Fibroblast of skin of right quadriceps (primary cell): ENCODE data around the gene IHH.
A peak's percentile ranks its signal among the peaks of the same experiment; 100 is the strongest.

Experiments used
- DNase-seq: peaks from one replicate; pipeline ENCODE4 v3.0.0-alpha.2; 2013

Gene IHH

DNA sequence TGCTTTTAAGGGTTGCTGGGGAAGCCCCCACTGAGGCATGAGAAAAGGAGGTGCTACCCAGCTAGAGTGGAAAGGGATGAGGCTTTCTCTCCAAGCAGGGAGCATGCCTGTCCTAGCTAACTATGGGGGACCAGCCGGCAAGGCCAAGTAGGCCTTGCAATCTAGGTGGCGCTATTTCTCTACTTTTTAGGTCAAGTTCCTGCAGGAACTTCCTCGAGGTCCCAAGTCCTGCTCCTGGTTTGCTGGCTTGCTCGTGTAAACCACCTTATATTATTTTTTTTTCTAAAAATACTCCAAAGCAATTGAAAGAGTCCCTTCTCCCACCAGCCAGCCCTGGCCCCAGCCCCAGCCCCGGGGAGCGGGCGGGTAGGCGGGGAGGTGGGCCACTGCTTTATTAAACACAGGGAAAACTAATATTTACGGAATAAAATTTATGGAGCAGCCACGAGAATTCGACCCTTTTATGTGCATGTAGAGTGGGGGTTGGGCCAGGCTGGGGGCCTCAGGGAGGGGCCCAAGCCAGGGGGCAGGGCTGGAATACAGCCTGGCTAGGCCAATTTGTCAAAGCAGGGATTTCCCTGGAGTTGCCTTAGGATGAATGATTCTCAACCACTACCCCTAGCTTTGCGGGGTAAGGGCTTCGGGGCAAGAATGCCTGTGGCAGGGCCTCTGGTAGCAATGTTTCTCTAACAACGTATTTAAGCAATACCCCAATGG lies 12.8 kb upstream of the IHH start:
- DNase-seq: peak; percentile 40

GRCh38 chr2:219072741-219073250 lies 12.1 kb upstream of the IHH start:
- no peak for DNase-seq

- no peak for DNase-seq
These were observed 10.6 kb upstream of the IHH start for GRCh38 chr2:219071131-219071816.

DNA sequence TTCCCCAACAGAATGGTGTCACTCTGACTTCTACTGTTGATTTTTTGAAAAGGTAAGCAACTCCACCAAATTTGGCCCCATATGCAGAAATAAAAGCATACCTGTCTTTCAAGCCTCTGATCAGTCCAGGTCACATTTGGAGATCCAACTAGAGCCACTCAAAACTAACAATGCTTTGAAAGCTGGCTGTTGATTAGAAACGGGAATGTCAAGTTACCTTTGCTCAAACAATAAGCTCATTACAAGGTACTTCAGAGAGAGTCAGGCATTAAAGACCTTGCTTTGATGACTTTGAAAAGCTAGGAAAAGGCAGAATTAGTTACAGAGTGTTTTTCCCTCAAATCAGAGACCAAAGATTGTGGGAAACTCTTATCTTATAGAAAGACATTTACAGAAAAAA lies 4.8 kb upstream of the IHH start:
- DNase-seq: no peak

- no peak for DNase-seq
These were observed 1.4 kb upstream of the IHH start for GRCh38 chr2:219062081-219062480.

DNA sequence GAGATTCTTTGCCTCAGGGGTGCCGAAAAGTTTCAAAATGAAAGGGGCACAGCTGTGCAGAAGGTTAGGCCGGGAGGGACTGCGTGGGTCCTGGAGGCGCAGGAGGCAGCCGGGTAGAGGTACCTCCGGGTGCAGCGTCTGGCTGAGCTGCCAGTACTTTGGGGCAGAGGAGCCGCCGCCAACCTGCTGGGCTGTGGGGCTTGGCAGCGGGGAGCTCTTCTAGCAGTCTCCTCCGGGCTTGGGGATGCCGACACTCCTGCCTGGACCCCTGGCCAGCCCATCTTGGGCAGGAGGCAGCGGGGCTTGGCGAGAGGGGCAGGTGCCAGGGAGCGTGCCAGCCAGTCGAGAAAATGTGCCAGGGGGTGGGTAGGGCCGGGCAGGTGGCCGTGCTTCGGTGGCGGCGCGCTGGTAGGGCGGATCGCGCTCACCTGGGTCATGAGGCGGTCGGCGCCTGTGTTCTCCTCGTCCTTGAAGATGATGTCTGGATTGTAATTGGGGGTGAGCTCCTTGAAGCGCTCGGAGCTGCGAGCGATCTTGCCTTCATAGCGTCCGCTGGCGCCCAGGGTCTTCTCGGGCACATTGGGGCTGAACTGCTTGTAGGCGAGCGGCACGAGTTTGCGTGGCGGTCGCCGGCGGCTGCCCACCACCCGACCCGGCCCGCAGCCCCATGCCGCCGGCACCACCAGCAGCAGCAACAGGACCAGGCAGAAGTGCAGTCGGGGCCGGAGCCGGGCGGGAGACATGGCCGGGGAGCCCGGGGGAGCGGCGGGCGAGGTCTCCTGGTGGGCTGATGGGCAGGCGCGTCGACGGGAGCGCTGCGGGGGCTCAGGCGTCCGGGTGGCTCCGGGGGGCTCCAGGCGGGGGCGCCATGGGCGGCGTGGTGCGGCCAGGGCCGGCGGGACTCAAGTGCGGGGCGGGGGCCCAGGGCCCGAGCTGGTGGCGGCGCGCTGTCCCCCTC lies 717 bp downstream of the IHH start:
- no peak for DNase-seq

- no peak for DNase-seq
These were observed 1.4 kb downstream of the IHH start for GRCh38 chr2:219059375-219059724.

GRCh38 chr2:219058541-219059374 lies 2.0 kb downstream of the IHH start:
- no peak for DNase-seq

DNA sequence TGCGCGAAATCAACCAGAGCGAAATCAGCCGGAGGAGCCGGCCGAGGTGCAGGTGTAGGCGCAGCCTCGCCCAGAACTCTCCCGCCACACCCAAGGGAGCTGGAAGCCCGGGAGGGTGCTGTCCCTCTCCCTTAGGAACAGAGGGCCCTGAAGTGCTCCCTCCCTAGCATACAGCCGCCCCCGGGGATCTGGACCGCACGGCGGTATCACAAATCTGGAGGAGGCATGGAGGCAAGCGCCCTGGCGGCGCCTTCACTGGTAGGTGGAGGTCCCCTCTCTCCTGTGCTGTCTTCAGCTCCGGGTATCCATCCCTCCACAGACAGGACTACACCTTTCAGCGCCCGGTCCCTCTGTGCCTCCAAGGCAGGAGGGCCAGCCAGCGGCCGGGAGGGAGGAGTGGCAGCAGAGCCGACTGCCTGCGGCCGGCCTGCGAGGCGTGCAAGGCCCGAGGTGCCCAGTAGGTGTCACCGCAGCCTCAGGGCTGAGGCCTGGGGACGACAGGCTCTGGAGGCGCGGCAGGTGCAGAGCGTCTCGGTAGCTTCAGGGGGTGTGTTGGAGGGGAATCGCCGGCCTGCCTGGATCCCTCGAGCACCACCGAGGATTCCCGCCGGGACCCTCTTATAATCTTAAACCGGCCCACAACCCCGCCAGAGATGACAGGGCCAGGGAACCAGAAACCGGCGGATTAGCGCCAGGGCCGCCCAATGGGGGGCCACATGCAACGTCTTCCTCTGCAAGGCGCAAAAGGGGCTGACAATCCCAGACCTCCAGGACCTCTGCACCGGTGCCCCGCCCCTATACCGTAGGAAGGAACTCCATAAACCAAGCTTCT lies 2.8 kb downstream of the IHH start:
- peak; percentile 43 for DNase-seq

DNA sequence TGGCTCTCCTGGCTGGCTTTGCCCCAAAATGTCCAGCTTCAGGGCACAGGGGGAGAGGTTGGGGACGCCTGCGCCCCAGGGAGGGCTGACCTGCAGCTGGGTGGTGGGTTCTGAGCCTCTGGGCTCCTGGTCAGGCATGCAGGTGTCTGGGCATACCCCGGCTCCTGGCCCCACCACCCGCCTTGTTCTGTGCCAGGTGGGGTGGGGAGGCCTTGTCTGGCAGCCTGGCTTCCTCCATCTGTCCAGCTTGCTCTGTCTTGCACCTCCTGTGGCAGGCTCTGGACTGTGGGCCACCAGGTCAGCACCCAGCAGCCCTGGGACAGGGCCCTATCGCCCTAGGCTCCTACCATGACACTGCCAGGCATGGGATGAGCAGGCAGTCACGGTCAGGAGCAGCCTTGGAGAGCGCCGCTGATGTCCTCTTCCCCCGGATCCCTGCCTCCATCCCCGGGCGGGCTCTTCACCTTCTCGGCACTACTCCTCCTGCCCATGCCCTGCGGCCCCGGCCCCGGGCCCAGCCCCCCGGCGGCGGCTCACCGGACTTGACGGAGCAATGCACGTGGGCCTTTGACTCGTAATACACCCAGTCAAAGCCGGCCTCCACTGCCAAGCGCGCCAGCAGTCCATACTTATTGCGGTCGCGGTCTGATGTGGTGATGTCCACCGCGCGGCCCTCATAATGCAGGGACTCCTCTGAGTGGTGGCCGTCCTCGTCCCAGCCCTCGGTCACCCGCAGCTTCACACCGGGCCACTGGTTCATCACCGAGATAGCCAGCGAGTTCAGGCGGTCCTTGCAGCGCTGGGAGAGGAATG lies 3.6 kb downstream of the IHH start:
- DNase-seq: no peak

GRCh38 chr2:219056176-219056895 lies 4.4 kb downstream of the IHH start:
- no peak for DNase-seq

DNA sequence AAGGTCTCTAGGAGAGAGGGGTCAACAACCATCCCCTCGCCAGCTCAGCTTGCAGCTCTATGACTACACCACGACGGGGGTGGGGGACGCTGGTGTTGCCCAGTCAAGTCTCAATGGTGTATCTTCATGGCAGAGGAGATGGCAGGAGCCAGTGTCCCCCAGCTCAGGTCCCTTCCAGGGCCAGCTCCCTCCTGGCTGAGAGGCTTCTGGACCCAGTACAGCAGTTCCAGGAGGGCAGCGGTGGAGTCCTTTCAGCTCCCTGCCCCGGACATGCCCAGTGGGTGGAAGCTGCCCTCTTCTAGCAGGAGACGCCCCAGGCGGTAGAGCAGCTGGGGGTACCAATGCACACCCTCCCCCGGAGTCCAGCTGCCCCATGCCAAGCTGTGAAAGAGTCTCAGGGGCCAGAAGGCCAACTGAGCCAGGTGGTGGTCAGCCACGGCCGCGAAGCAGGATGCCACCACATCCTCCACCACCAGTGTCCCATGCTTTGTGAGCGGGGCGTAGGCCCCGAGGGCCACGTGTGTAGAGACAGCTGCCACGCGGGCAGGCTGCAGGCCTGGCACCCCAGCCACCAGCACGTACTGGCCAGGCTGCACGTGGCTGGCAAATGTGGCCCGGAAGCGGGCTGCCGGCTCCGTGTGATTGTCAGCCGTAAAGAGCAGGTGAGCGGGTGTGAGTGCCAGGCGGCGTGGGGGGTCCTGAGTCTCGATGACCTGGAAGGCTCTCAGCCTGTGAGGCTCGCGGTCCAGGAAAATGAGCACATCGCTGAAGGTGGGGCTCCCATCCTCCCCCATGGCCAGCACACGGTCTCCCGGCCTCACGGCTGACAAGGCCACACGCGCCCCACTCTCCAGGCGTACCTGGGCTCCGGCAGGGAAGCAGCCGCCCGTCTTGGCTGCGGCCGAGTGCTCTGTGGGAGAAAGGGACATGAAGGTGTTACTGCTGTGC lies 5.5 kb downstream of the IHH start:
- no peak for DNase-seq

DNA sequence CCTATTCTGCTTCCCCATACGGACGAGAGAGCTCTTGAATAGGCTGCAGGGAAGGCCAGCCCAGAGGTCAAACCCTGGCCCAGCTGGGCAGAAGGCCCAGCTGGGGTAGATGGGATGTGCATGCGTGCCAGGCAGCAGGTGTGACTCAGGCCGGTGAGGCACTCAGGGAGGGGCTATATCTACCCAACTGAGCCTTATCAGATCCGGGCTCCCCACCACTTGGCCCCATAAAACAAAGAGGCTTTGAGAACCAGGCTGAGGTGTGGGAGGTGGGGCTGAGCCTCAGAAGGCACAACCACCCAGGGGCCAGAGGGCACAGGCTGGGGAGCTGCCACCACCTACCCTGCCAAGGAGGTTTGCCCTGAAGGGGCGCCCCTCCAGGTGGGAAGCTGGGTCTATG lies 11.4 kb downstream of the IHH start:
- DNase-seq: no peak

DNA sequence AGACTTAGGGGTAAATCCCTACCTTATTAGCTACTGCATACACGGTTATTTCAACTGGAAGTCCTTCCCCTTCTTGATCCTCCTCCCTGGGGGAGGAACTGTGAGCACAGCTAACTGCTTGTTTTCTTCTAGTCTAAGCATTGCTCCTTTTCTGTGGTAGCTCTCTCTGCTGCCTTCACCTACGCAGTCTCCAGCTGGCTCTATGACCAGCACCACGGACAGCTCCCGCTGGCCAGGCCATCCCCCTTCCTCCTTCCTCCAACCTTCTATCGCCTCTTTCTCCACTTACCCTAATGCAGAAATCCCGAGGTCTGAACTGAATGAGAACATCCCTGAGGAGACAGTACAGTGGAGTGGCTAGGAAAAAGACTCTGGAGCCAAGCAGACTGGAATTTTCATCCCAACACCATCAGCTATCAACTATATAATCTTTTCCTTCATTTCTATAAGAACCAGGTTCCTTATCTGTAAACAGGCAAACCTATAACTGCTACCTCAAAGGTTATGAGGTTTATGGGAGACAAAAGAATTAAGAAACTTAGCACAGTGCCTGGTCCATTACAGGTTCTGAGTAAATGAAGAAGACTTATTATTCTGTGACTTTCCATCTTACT lies 14.7 kb downstream of the IHH start:
- DNase-seq: peak; percentile 13

DNA sequence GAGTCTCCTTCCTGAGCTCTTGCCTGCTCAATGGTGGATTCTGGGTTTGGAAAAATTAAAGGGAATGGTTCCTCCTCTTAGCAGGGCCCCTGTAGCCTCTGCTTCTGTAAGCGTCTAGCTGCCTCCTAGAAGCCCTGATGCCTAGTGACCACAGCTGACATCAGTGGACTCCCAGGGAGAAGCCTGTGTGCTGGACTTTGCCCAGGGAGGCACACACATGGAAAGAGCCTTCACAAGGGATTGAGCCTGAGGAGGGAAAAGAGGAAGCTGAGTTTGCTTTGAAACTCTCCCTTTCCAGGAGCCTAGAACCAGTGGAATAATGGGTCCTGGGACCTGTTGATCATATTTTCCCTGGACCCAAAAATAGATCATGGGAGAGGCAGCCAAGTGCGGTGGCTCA lies 18.0 kb downstream of the IHH start:
- DNase-seq: no peak

DNA sequence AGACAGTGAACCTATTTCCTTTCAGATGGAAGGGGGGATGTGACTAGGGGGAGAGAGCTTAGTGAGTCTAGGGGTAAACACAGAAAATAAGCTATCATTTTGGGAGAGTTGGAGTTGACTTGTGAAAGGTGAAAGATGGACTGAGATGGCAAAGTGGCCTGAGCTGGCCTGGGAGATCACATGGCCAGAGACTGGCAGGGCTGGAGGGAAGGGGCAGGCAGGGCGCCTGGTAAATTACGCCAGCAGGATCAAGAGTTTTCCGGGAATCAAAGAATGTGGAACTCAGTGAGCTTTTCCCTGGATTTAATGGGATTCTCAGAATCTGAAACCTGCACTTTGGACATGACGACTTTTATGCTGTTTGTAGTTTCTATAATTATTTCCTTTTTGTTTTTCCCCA lies 18.6 kb downstream of the IHH start:
- DNase-seq: no peak

DNA sequence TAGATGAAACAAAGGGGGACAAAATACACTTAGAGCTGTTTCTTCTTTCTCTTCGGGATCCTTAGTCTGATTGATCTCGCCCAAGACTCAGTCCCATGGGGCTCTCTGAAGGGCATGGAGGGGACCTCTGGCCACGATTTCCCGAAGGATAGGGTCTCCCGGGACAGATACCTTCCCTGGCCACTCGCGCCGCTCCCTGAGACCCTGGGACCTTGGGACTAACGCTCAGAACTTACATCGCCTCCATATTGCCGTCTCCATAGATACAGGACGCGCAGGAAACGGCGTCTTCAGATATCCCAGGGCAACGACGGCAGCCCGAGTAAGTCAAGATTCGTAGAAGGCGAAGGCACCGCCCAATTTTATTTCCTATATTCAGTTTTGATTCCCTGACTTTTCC lies 19.5 kb downstream of the IHH start, which contains the start of gene CFAP65:
Gene CFAP65 (minus strand): TSS at position 265 of the 400 bp plus-strand sequence. CDS start 2,468 bp downstream, outside the sequence.
- DNase-seq: peak; percentile 49

- no peak for DNase-seq
These were observed 22.1 kb downstream of the IHH start for GRCh38 chr2:219038600-219038999.
